GM19043 (cell line): ENCODE results near the gene TPD52L2.
"Not testable (repeated sequence)": the region's sequence is repeated elsewhere in the genome, so short reads cannot be mapped to it uniquely, and the experiment has no call there.

Experiments
- ATAC-seq: cut with Tn5 transposase; IDR thresholded peaks from one replicate; pipeline ENCODE4 v1.9.1; 2021; ENCODE audit warnings: low read depth; ENCODE audit not compliant: unreplicated experiment

TPD52L2 gene

DNA sequence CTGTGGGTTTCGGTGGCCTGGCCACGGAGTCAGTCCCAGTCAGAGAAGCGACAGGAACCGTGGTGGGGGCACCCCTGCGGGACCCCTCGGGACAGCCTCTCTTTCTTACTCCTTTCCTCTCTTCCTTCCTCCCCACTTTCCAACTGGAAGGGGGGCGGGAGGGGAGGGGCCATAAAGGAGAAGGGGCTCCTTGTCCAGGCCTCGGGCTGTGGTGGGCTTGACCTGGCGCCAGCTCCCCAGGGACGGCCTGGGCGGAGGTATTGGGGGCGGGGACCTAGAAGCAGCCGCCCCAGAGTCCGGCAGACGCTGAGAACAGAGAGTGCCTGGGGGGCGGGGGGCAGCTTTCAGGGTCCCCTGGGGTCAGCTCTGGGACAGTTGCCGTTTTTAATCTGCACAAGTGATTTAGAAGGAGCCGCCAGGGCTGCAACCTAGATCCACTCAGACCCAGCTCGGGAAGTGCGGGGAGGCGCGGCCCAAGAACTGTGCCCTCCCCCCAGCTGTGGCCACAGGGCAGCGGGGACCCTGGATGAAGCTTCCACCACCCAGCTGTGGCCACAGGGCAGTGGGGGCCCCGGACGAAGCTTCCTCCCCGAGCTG lies 10.2 kb upstream of the TPD52L2 start:
- no peak for ATAC-seq

- ATAC-seq: no peak
These were observed 9.5 kb upstream of the TPD52L2 start for GRCh38 chr20:63855363-63856097.

GRCh38 chr20:63856098-63856511 lies 9.0 kb upstream of the TPD52L2 start:
- no peak for ATAC-seq

DNA sequence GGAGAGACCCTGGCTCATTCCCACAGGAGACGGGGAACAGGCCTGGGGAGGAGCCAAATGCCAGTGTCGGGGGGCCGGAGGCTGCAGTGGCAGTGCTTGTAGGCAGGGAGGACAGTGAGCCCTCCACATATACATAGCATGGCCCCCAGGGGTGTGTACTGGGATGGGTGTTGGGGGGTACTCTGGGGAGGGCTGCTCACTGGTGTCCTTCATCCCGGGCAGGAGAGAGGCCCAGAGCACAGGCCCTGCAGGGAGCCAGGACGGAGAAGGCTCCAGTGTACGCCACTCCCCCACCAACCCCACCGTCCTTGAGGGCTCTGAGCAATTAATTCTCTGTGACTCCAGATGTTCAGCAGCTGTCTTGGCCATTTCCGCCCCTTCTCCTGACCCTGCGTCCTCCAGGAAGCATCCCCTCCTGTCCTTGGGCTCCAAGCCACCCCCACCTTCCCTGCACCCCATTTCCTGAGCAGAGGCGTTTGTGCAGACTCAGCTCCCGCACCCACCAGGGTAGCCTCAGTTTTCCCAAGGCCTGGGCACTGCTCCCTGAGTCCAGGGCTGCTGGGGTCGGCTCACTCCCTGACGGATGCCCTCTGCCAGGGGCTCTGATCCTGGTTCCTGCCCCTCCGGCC lies 7.2 kb upstream of the TPD52L2 start:
- no peak for ATAC-seq

GRCh38 chr20:63858393-63859165 lies 6.5 kb upstream of the TPD52L2 start:
- no peak for ATAC-seq

- ATAC-seq: no peak
These were observed 5.8 kb upstream of the TPD52L2 start for GRCh38 chr20:63859166-63859699.

- no peak for ATAC-seq
These were observed 4.6 kb upstream of the TPD52L2 start for GRCh38 chr20:63860325-63861051.

GRCh38 chr20:63861365-63861934 lies 3.6 kb upstream of the TPD52L2 start, which contains the start of gene ABHD16B:
Gene ABHD16B (plus strand): TSS chr20:63861498. CDS start chr20:63861541, 43 bp downstream.
- ATAC-seq: no peak

DNA sequence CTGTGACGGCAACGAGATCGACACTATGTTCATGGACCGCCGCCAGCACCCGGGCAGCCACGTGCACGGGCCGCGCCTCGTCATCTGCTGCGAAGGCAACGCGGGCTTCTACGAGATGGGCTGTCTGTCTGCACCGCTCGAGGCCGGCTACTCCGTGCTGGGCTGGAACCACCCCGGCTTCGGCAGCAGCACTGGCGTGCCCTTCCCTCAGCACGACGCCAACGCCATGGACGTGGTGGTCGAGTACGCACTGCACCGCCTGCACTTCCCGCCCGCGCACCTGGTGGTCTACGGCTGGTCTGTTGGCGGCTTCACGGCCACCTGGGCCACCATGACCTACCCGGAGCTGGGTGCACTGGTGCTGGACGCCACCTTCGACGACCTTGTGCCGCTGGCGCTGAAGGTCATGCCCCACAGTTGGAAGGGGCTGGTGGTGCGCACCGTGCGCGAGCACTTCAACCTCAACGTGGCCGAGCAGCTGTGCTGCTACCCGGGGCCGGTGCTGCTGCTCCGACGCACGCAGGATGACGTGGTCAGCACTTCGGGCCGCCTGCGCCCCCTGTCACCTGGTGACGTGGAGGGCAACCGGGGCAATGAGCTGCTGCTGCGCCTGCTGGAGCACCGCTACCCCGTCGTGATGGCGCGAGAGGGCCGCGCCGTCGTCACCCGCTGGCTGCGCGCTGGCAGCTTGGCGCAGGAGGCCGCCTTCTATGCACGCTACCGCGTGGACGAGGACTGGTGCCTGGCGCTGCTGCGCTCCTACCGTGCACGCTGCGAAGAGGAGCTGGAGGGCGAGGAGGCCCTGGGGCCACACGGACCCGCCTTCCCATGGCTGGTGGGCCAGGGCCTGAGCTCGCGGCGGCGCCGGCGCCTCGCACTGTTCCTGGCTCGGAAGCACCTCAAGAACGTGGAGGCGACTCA lies 2.8 kb upstream of the TPD52L2 start:
- no peak for ATAC-seq

DNA sequence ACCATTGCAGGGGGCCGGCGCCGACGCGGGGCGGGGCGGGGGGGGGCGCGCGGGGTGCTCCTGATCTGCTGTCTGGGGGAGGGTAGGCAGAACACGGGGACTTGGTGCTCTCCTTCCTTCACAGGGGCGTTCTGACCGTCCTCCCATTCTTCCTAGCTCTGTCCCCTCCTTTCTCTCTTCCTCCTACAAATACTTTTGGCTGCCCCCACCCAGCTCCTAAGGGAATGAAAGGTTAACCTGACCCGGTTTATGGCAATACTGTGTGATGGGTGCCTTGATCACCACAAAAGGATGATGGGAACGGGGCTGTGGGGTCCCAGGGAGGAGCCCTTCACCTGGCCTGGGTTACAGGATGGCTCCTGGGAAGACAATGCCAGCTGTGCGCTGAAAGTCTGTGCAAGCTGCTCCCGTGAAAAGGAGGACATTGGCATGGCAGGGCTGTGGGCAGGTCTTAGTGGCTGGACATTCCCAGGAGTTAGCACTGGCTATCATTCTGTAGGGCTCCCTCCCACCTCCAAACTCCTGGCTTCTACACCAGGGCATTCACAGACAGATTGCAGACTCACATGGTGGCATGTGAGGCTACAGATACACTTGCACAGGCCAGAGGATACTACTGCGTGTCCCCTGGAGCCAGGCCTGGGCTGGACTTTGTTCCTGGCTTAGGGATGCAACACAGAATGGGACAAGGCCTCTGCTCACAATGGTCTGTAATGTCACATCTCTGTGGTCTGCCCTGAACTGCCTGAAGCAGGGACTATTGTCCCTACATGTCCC lies 1.9 kb upstream of the TPD52L2 start:
- ATAC-seq: no peak

DNA sequence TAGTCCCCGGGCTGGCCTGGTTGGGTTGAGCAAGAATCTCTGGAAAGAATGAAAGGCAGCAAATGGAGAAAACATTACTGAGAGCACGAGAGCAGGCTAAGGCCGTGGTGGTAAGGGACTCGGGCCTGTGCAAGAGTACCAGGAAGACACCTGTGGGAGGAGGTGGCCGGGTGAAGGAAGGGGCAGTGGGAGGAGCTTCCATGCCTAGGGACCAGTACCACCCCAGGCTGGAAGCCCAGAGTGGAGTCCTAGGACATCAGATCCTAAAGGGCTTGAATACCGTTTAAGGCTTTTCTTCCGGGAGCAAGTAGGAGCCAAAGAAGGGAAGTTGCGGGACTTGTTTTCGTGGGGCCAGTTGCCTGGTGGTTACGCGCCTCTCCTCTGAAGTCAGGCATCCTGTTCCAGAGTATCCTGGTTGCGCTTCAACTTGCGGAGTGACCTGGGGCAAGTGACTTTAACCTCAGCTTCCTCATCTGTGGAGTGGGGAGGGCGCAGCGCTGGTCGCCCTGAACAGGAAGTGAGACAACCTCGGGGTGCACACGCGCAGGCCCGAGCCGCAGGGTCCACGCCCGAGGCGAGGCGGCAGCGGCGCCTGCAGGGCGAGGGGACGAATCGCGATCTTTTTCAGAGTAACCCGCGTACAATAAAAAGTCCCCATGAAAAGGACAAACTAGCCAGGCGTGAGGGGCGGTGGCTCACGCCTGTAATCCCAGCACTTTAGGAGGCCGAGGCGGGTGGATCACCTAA lies 1.1 kb upstream of the TPD52L2 start:
- peak; percentile 68 for ATAC-seq

GRCh38 chr20:63864545-63864977 lies 509 bp upstream of the TPD52L2 start:
- ATAC-seq: no peak

- ATAC-seq: not testable (repeated sequence)
These were observed 2.0 kb downstream of the TPD52L2 start for GRCh38 chr20:63867042-63867441.

DNA sequence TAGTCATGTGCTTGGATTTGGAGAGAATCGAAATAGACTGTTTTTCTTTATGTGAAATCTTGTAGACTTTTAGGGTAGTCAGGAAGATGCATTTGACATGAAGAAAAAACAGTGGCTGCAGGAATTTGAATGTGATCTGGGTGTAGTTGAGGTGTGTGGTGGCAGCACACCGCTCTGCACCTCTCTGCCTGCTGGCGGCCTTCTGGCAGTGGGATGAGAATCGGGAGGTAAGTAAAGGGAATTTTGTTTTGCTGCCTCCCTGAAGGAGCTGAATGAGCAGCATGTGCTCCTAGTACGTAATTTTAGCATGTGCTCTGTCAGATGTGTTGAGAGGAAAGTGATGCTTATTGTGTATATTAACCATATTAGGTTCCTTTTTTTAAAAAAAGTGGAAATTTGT lies 3.2 kb downstream of the TPD52L2 start:
- ATAC-seq: no peak

- no peak for ATAC-seq
These were observed 8.5 kb downstream of the TPD52L2 start for GRCh38 chr20:63873477-63873971.

DNA sequence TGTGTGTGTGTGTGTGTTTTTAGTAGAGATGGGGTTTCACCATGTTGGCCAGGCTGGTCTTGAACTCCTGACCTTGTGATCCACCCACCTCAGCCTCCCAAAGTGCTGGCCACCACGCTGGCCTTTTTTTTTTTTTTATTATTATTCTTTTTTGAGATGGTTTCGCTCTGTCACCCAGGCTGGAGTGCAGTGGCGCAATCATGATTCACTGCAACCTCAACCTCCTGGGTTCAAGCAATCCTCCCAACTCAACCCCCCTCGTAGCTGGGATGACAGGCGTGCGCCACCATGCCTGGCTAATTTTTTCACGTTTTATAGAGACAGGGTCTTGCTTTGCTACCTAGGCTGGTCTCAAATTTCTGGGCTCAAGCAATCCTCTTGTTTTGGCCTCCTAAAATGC lies 9.2 kb downstream of the TPD52L2 start:
- not testable (repeated sequence) for ATAC-seq

GRCh38 chr20:63876489-63877036 lies 11.5 kb downstream of the TPD52L2 start:
- ATAC-seq: no peak
